ENCODE measurements around the gene RMND5B. TPM values are rescaled to one million over a fixed set of nuclear protein-coding genes. Genes with fewer than 3 reads are reported as not detected.
A peak's percentile ranks its signal among the peaks of the same experiment; 100 is the strongest.
"Not testable (repeated sequence)": the region's sequence is repeated elsewhere in the genome, so short reads cannot be mapped to it uniquely, and the experiment has no call there.

RMND5B gene
- total RNA-seq, 2 donors from 2014 or later: 19.9 to 29.2 TPM

GRCh38 chr5:178180141-178180863, 49.5 kb downstream of the RMND5B start:
- no peak overlapping the region for H3K4me3 Mint-ChIP-seq
- peaks cover 10 to 15% of the 10 kb centered on the region in 2 donors for H3K27me3 Mint-ChIP-seq
- ATAC-seq (no peak), DNase-seq (ENCODE audit: low spot score) (no peak)
- H3K36me3 Mint-ChIP-seq: no peaks in the 10 kb centered on the region
- no peaks in the 10 kb centered on the region for H3K9me3 Mint-ChIP-seq
- H3K4me1 Mint-ChIP-seq (ENCODE audit: low read depth in 2 of 2): peaks cover 0 to 6% of the 10 kb centered on the region in 2 donors
- no peak overlapping the region for H3K27ac Mint-ChIP-seq

GRCh38 chr5:178182158-178182876, 51.5 kb downstream of the RMND5B start:
- H3K4me3 Mint-ChIP-seq: no peak overlapping the region
- no peak overlapping the region for H3K27ac Mint-ChIP-seq
- no peak for DNase-seq (ENCODE audit: low spot score)
- no peak for ATAC-seq
- peaks cover 0 to 6% of the 10 kb centered on the region in 2 donors for H3K4me1 Mint-ChIP-seq (ENCODE audit: low read depth in 2 of 2)
- H3K36me3 Mint-ChIP-seq: no peaks in the 10 kb centered on the region
- H3K9me3 Mint-ChIP-seq: no peaks in the 10 kb centered on the region
- peaks cover 8 to 15% of the 10 kb centered on the region in 2 donors for H3K27me3 Mint-ChIP-seq

DNA sequence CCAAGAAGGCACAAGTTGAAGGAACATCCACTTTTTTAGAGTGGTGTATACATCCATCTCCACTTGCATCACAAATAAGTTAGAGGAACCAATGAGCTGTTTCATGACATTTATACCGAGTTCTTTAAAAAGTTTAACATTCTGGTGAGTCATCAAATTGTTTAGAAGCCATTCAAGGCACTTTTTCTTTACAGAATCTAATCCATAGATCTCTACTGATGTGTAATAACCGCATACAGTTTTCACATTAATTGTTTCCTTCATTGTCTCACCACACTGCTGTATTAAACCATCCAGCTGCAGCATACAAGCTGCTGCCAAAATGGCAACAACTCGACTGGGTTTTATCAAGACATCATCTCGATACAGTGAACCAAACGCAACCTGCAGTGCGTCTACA, 55.6 kb downstream of the RMND5B start:
- Mint-ChIP-seq H3K9me3 (no peaks in the 10 kb centered on the region), H3K27me3 (peaks cover 0 to 2% of the 10 kb centered on the region in 2 donors), H3K36me3 (no peaks in the 10 kb centered on the region), H3K4me1 (ENCODE audit: low read depth in 2 of 2) (peaks cover 0 to 6% of the 10 kb centered on the region in 2 donors), H3K4me3 (no peak overlapping the region), H3K27ac (no peak overlapping the region)
- DNase-seq (ENCODE audit: low spot score) (no peak), ATAC-seq (no peak)

GRCh38 chr5:178187014-178187413, 56.2 kb downstream of the RMND5B start, which contains the start of gene GMCL2:
TSS of gene GMCL2 (minus strand) at chr5:178187371. CDS start at chr5:178187299, 72 bp downstream.
- H3K9me3 Mint-ChIP-seq: no peaks in the 10 kb centered on the region
- DNase-seq (ENCODE audit: low spot score): no peak
- no peak within 1 kb of the TSS for H3K4me3 Mint-ChIP-seq
- peaks cover 0 to 6% of the 10 kb centered on the region in 2 donors for H3K4me1 Mint-ChIP-seq (ENCODE audit: low read depth in 2 of 2)
- peaks cover 0 to 2% of the 10 kb centered on the region in 2 donors for H3K27me3 Mint-ChIP-seq
- ATAC-seq: no peak
- H3K36me3 Mint-ChIP-seq: no peaks in the 10 kb centered on the region
- no peak within 1 kb of the TSS for H3K27ac Mint-ChIP-seq

GRCh38 chr5:178189433-178189832, 58.6 kb downstream of the RMND5B start:
- H3K36me3 Mint-ChIP-seq: no peaks in the 10 kb centered on the region
- H3K4me3 Mint-ChIP-seq: no peak overlapping the region
- H3K9me3 Mint-ChIP-seq: no peaks in the 10 kb centered on the region
- ATAC-seq: no peak
- H3K4me1 Mint-ChIP-seq (ENCODE audit: low read depth in 2 of 2): peaks cover 19 to 25% of the 10 kb centered on the region in 2 donors
- no peak for DNase-seq (ENCODE audit: low spot score)
- no peak overlapping the region for H3K27ac Mint-ChIP-seq
- H3K27me3 Mint-ChIP-seq: no peaks in the 10 kb centered on the region

- no peak overlapping the region for H3K4me3 Mint-ChIP-seq
- DNase-seq (ENCODE audit: low spot score) (no peak), ATAC-seq (no peak)
- no peaks in the 10 kb centered on the region for H3K36me3 Mint-ChIP-seq
- H3K27ac Mint-ChIP-seq: no peak overlapping the region
- peaks cover 31 to 37% of the 10 kb centered on the region in 2 donors for H3K4me1 Mint-ChIP-seq (ENCODE audit: low read depth in 2 of 2)
- no peaks in the 10 kb centered on the region for H3K9me3 Mint-ChIP-seq
- no peaks in the 10 kb centered on the region for H3K27me3 Mint-ChIP-seq
Measured at GRCh38 chr5:178191661-178192060, 60.8 kb downstream of the RMND5B start.

GRCh38 chr5:178192244-178192643, 61.4 kb downstream of the RMND5B start:
- peak overlapping the region; percentile 43 for H3K4me3 Mint-ChIP-seq

DNA sequence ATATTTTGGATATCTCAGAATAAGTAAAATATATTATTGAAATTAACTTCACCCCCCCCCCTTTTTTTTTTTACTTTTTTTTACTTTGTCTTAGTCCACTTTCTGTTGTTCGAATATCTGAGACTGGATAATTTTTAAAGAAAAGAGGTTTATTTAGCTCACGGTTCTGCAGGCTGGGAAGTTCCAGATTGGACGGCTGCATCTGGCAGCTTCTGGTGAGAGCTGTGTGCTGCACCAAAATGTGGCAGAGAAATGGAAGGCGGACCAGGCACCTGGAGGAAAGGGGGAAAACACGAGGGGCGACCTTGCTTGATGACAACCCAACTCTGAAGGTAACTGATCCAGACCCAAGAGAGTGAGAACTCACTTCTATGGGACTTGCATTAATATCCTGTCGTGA, 62.0 kb downstream of the RMND5B start:
- ATAC-seq: no peak
- H3K9me3 Mint-ChIP-seq: no peaks in the 10 kb centered on the region

More at GRCh38 chr5:178192244-178192643, 61.4 kb downstream of the RMND5B start:
- no peak for ATAC-seq
- DNase-seq (ENCODE audit: low spot score): no peak
- H3K27me3 Mint-ChIP-seq: no peaks in the 10 kb centered on the region
- H3K9me3 Mint-ChIP-seq: no peaks in the 10 kb centered on the region
- no peak overlapping the region for H3K27ac Mint-ChIP-seq
- H3K36me3 Mint-ChIP-seq: no peaks in the 10 kb centered on the region
- peaks cover 31 to 39% of the 10 kb centered on the region in 2 donors for H3K4me1 Mint-ChIP-seq (ENCODE audit: low read depth in 2 of 2)

DNA sequence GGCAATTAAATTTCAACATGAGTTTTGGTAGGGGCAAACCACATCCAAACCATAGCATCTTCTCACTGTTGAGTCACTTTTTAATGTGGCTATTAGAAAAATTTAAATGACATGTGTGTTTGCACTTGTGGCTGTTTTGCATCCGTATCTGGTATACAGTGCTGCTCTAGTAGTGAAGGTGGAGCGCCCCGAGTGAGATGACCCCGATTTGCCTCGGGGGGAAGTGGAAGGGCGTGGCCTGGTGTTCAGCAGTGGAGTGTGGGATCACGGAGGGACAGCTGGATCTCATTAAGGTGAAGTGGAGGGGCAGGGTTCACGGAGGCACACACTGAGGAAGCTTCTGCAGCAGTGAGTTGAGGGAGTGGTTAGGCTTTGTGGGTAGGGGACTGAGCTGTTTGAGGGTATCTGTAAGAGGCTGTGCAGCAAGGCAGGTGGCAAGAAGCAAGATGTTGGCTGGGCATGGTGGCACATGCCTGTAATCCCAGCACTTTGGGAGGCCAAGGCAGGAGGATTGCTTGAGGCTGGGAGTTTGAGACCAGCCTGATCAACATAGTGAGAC, 62.5 kb downstream of the RMND5B start:
- Mint-ChIP-seq H3K36me3 (no peaks in the 10 kb centered on the region), H3K27ac (peak overlapping the region; percentile 13 to 88), H3K9me3 (no peaks in the 10 kb centered on the region), H3K4me3 (peak overlapping the region; percentile 75), H3K27me3 (no peaks in the 10 kb centered on the region), H3K4me1 (ENCODE audit: low read depth in 2 of 2) (peaks cover 31 to 39% of the 10 kb centered on the region in 2 donors)
- no peak for DNase-seq (ENCODE audit: low spot score)
- ATAC-seq: peak; percentile 2 to 47

More for the DNA sequence above, 62.0 kb downstream of the RMND5B start:
- DNase-seq (ENCODE audit: low spot score): no peak
- peak overlapping the region; percentile 75 for H3K4me3 Mint-ChIP-seq
- peak overlapping the region; percentile 13 to 88 for H3K27ac Mint-ChIP-seq
- peaks cover 31 to 39% of the 10 kb centered on the region in 2 donors for H3K4me1 Mint-ChIP-seq (ENCODE audit: low read depth in 2 of 2)
- H3K36me3 Mint-ChIP-seq: no peaks in the 10 kb centered on the region
- H3K27me3 Mint-ChIP-seq: no peaks in the 10 kb centered on the region

- Mint-ChIP-seq H3K4me3 (peak overlapping the region; percentile 55), H3K27ac (peak overlapping the region in 1 of 2 donors; percentile 88), H3K36me3 (no peaks in the 10 kb centered on the region), H3K27me3 (no peaks in the 10 kb centered on the region), H3K4me1 (ENCODE audit: low read depth in 2 of 2) (peaks cover 31 to 39% of the 10 kb centered on the region in 2 donors), H3K9me3 (no peaks in the 10 kb centered on the region)
- DNase-seq (ENCODE audit: low spot score): peak; percentile 72
- peak; percentile 81 to 91 for ATAC-seq
Measured at GRCh38 chr5:178194026-178194425, 63.2 kb downstream of the RMND5B start.

GRCh38 chr5:178196281-178196812, 65.5 kb downstream of the RMND5B start:
- Mint-ChIP-seq H3K4me1 (ENCODE audit: low read depth in 2 of 2) (peaks cover 31 to 39% of the 10 kb centered on the region in 2 donors), H3K27ac (peak overlapping the region in 1 of 2 donors; percentile 33), H3K4me3 (no peak overlapping the region), H3K9me3 (no peaks in the 10 kb centered on the region), H3K27me3 (no peaks in the 10 kb centered on the region), H3K36me3 (no peaks in the 10 kb centered on the region)
- DNase-seq (ENCODE audit: low spot score): no peak
- ATAC-seq: no peak

- no peaks in the 10 kb centered on the region for H3K36me3 Mint-ChIP-seq
- ATAC-seq: no peak
Measured at GRCh38 chr5:178196986-178197385, 66.2 kb downstream of the RMND5B start.

DNA sequence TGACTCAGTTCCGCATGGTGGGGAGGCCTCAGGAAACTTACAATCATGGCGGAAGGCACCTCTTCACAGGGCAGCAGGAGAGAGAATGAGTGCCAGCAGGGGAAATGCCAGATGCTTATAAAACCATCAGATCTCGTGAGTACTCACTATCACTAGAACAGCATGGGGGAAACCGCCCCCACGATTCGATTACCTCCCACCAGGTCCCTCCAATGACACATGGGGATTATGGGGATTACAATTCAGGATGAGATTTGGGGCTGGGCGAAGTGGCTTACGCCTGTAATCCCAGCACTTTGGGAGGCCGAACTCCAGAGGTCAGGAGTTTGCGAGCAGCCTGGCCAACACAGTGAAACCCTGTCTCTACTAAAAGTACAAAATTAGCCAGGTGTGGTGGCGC, 67.3 kb downstream of the RMND5B start:
- not testable (repeated sequence) for ATAC-seq; H3K27me3 Mint-ChIP-seq; H3K4me3 Mint-ChIP-seq; H3K27ac Mint-ChIP-seq; H3K9me3 Mint-ChIP-seq; DNase-seq (ENCODE audit: low spot score); H3K36me3 Mint-ChIP-seq
- peaks cover 23 to 27% of the 10 kb centered on the region in 2 donors for H3K4me1 Mint-ChIP-seq (ENCODE audit: low read depth in 2 of 2)

More at GRCh38 chr5:178196986-178197385, 66.2 kb downstream of the RMND5B start:
- Mint-ChIP-seq H3K27ac (no peak overlapping the region), H3K27me3 (no peaks in the 10 kb centered on the region), H3K4me1 (ENCODE audit: low read depth in 2 of 2) (peaks cover 31 to 38% of the 10 kb centered on the region in 2 donors), H3K4me3 (no peak overlapping the region), H3K9me3 (no peaks in the 10 kb centered on the region)
- no peak for DNase-seq (ENCODE audit: low spot score)
